Measurements from ENCODE around the gene ARHGAP42. TPM values are rescaled to one million over a fixed set of nuclear protein-coding genes. Genes with fewer than 3 reads are reported as not detected.

ARHGAP42 gene
- total and polyA plus RNA-seq, 2 experiments from 2014 or later = 0.74 to 2.7 TPM

- no peak for DNase-seq
- in situ Hi-C loops (cut with MboI) = no loop called here
- no peaks in the 10 kb centered on the region for H3K9me2 ChIP-seq (ENCODE audit: insufficient read depth)
- no peaks in the 10 kb centered on the region for H3K27me3 ChIP-seq (replicated peaks; ENCODE audit: insufficient read depth)
- H2AFZ ChIP-seq = no peak overlapping the region
- H3K4me3 ChIP-seq = no peak overlapping the region
- no peak overlapping the region for H3K27ac ChIP-seq
- H3K4me2 ChIP-seq (ENCODE audit: unreplicated experiment) = no peak overlapping the region
- WGBS, 2 experiments (ENCODE audit: low coverage in 1 of 2, low lambda C conversion rate in 2 of 2, missing lambda C conversion rate in 2 of 2) = 82 to 86% methylated on average over 6 of the region's 6 CpGs
- TF ChIP-seq EZH2 (IDR thresholded peaks at IDR 0.05; ENCODE audit: insufficient read depth, poor library complexity, severe bottlenecking) (no peak), EZH2phosphoT487 (IDR thresholded peaks at IDR 0.05; ENCODE audit: insufficient read depth, low read depth) (no peak)
- H3K9me3 ChIP-seq (ENCODE audit: low read depth) = no peaks in the 10 kb centered on the region
- no peaks in the 10 kb centered on the region for H4K20me1 ChIP-seq (ENCODE audit: insufficient read depth)
- no peaks in the 10 kb centered on the region for H3K79me2 ChIP-seq (ENCODE audit: insufficient read depth)
- H3F3A ChIP-seq (ENCODE audit: insufficient read depth) = no peaks in the 10 kb centered on the region
- H3K9ac ChIP-seq = no peak overlapping the region
- no peaks in the 10 kb centered on the region for H3K4me1 ChIP-seq (ENCODE audit: insufficient read depth)
- H3K36me3 ChIP-seq (ENCODE audit: low read depth) = no peaks in the 10 kb centered on the region
These were observed 15.6 kb upstream of the ARHGAP42 start for GRCh38 chr11:100671471-100671870.

- Histone ChIP-seq H3K9ac (no peak overlapping the region), H3K36me3 (ENCODE audit: low read depth) (no peaks in the 10 kb centered on the region), H3K9me3 (ENCODE audit: low read depth) (no peaks in the 10 kb centered on the region), H3K9me2 (ENCODE audit: insufficient read depth) (no peaks in the 10 kb centered on the region), H3K79me2 (ENCODE audit: insufficient read depth) (no peaks in the 10 kb centered on the region), H3K4me2 (ENCODE audit: unreplicated experiment) (no peak overlapping the region), H3K4me3 (no peak overlapping the region), H3K27ac (no peak overlapping the region), H4K20me1 (ENCODE audit: insufficient read depth) (no peaks in the 10 kb centered on the region), H3K4me1 (ENCODE audit: insufficient read depth) (no peaks in the 10 kb centered on the region), H3K27me3 (replicated peaks; ENCODE audit: insufficient read depth) (no peaks in the 10 kb centered on the region), H2AFZ (no peak overlapping the region), H3F3A (ENCODE audit: insufficient read depth) (no peaks in the 10 kb centered on the region)
- TF ChIP-seq EZH2phosphoT487 (IDR thresholded peaks at IDR 0.05; ENCODE audit: insufficient read depth, low read depth) = no peak
- no peak for TF ChIP-seq EZH2 (IDR thresholded peaks at IDR 0.05; ENCODE audit: insufficient read depth, poor library complexity, severe bottlenecking)
- no peak for DNase-seq
- in situ Hi-C loops (cut with MboI) = no loop called here
- 93 to 97% methylated on average over 3 of the region's 3 CpGs for WGBS, 2 experiments (ENCODE audit: low coverage in 1 of 2, low lambda C conversion rate in 2 of 2, missing lambda C conversion rate in 2 of 2)
These were observed 14.5 kb upstream of the ARHGAP42 start for GRCh38 chr11:100672498-100673033.

- no peak overlapping the region for H3K4me3 ChIP-seq
- no peak for DNase-seq
- no peak overlapping the region for H3K4me2 ChIP-seq (ENCODE audit: unreplicated experiment)
- no peak overlapping the region for H3K27ac ChIP-seq
- H3K4me1 ChIP-seq (ENCODE audit: insufficient read depth) = no peaks in the 10 kb centered on the region
- no peaks in the 10 kb centered on the region for H3K79me2 ChIP-seq (ENCODE audit: insufficient read depth)
- no peaks in the 10 kb centered on the region for H4K20me1 ChIP-seq (ENCODE audit: insufficient read depth)
- no peaks in the 10 kb centered on the region for H3K9me3 ChIP-seq (ENCODE audit: low read depth)
- no peaks in the 10 kb centered on the region for H3F3A ChIP-seq (ENCODE audit: insufficient read depth)
- WGBS, 2 experiments (ENCODE audit: low coverage in 1 of 2, low lambda C conversion rate in 2 of 2, missing lambda C conversion rate in 2 of 2) = 78 to 90% methylated on average over 1 of the region's 1 CpG
- H3K36me3 ChIP-seq (ENCODE audit: low read depth) = no peaks in the 10 kb centered on the region
- no peaks in the 10 kb centered on the region for H3K27me3 ChIP-seq (replicated peaks; ENCODE audit: insufficient read depth)
- in situ Hi-C loops (cut with MboI) = no loop called here
- no peak overlapping the region for H3K9ac ChIP-seq
- no peaks in the 10 kb centered on the region for H3K9me2 ChIP-seq (ENCODE audit: insufficient read depth)
- no peak overlapping the region for H2AFZ ChIP-seq
- TF ChIP-seq EZH2 (IDR thresholded peaks at IDR 0.05; ENCODE audit: insufficient read depth, poor library complexity, severe bottlenecking) (no peak), EZH2phosphoT487 (IDR thresholded peaks at IDR 0.05; ENCODE audit: insufficient read depth, low read depth) (no peak)
These were observed 14.0 kb upstream of the ARHGAP42 start for GRCh38 chr11:100673063-100673462.

- H3F3A ChIP-seq (ENCODE audit: insufficient read depth) = no peaks in the 10 kb centered on the region
- no peaks in the 10 kb centered on the region for H3K36me3 ChIP-seq (ENCODE audit: low read depth)
- H3K4me3 ChIP-seq = no peak overlapping the region
- H3K9me3 ChIP-seq (ENCODE audit: low read depth) = no peaks in the 10 kb centered on the region
- no peak for DNase-seq
- TF ChIP-seq EZH2 (IDR thresholded peaks at IDR 0.05; ENCODE audit: insufficient read depth, poor library complexity, severe bottlenecking) = no peak
- TF ChIP-seq EZH2phosphoT487 (IDR thresholded peaks at IDR 0.05; ENCODE audit: insufficient read depth, low read depth) = no peak
- H3K79me2 ChIP-seq (ENCODE audit: insufficient read depth) = no peaks in the 10 kb centered on the region
- WGBS, 2 experiments (ENCODE audit: low coverage in 1 of 2, low lambda C conversion rate in 2 of 2, missing lambda C conversion rate in 2 of 2) = 87 to 88% methylated on average over 7 of the region's 7 CpGs
- no peaks in the 10 kb centered on the region for H3K4me1 ChIP-seq (ENCODE audit: insufficient read depth)
- H3K9me2 ChIP-seq (ENCODE audit: insufficient read depth) = no peaks in the 10 kb centered on the region
- H3K27ac ChIP-seq = no peak overlapping the region
- no peak overlapping the region for H3K9ac ChIP-seq
- H4K20me1 ChIP-seq (ENCODE audit: insufficient read depth) = no peaks in the 10 kb centered on the region
- in situ Hi-C loops (cut with MboI) = no loop called here
- H2AFZ ChIP-seq = no peak overlapping the region
- H3K4me2 ChIP-seq (ENCODE audit: unreplicated experiment) = no peak overlapping the region
- no peaks in the 10 kb centered on the region for H3K27me3 ChIP-seq (replicated peaks; ENCODE audit: insufficient read depth)
These were observed 12.9 kb upstream of the ARHGAP42 start for GRCh38 chr11:100674212-100674611.
